DOHH2 (cell line): ENCODE measurements around the gene SPOCK1.

Source experiments
- H3F3A ChIP-seq: fragments of 200-600 bp; sonication (generic), shearing (Covaris generic); 2 replicates; pipeline ENCODE4 v1.6.0; 2016; ENCODE audit warnings: antibody characterized with exemption, mild to moderate bottlenecking; ENCODE audit not compliant: control insufficient read depth, insufficient read depth
- H3K27ac ChIP-seq: fragments of 200-600 bp; sonication (generic); 2 replicates; pipeline ENCODE4 v1.5.1; 2014; ENCODE audit warnings: low read depth, mild to moderate bottlenecking, low read length, moderate library complexity
- H3K27me3 ChIP-seq: fragments of 200-600 bp; sonication (generic); 2 replicates; pipeline ENCODE4 v1.6.1; 2014; ENCODE audit warnings: mild to moderate bottlenecking, low read length, mixed read lengths; ENCODE audit not compliant: control insufficient read depth
- H3K36me3 ChIP-seq: fragments of 200-600 bp; sonication (generic); 2 replicates; pipeline ENCODE4 v1.6.1; 2014; ENCODE audit warnings: mild to moderate bottlenecking, low read length, moderate library complexity, mixed read lengths; ENCODE audit not compliant: control insufficient read depth
- H3K4me1 ChIP-seq: fragments of 200-600 bp; sonication (generic); 2 replicates; pipeline ENCODE4 v1.6.1; 2014; ENCODE audit warnings: mild to moderate bottlenecking, low read length, mixed read lengths; ENCODE audit not compliant: control insufficient read depth
- H3K4me2 ChIP-seq: fragments of 200-600 bp; sonication (generic); 2 replicates; pipeline ENCODE4 v1.6.0; 2014; ENCODE audit warnings: mild to moderate bottlenecking, low read length, moderate library complexity
- H3K4me3 ChIP-seq: fragments of 200-600 bp; sonication (generic); 2 replicates; pipeline ENCODE4 v1.5.1; 2014; ENCODE audit warnings: mild to moderate bottlenecking, low read length, mixed read lengths
- H3K79me2 ChIP-seq: fragments of 200-600 bp; sonication (generic); 2 replicates; pipeline ENCODE4 v1.6.1; 2014; ENCODE audit warnings: mild to moderate bottlenecking, low read length, mixed read lengths; ENCODE audit not compliant: control insufficient read depth
- H3K9me2 ChIP-seq: fragments of 200-600 bp; sonication (generic); replicated peaks from 2 replicates; pipeline ENCODE4 v1.6.1; 2014; ENCODE audit warnings: mild to moderate bottlenecking, low read length, mixed read lengths; ENCODE audit not compliant: control insufficient read depth
- H3K9me3 ChIP-seq: fragments of 200-600 bp; sonication (generic); 2 replicates; pipeline ENCODE4 v1.6.1; 2014; ENCODE audit warnings: antibody characterized with exemption, low read length, mixed read lengths; ENCODE audit not compliant: control insufficient read depth, insufficient read depth
- H4K20me1 ChIP-seq: fragments of 200-600 bp; sonication (generic); 2 replicates; pipeline ENCODE4 v1.6.0; 2014; ENCODE audit warnings: low read depth, mild to moderate bottlenecking, antibody characterized with exemption, low read length, moderate library complexity; ENCODE audit not compliant: control insufficient read depth, insufficient read depth
- EZH2phosphoT487 ChIP-seq: fragments of 200-600 bp; sonication (generic); IDR thresholded peaks from 2 replicates; pipeline ENCODE4 v1.6.1; 2017; ENCODE audit warnings: borderline replicate concordance, mild to moderate bottlenecking, antibody characterized with exemption, low read length, moderate library complexity, mixed read lengths
- TF ChIP-seq, protein P1 (sequence below): fragments of 200-600 bp; sonication (generic); IDR thresholded peaks from one replicate; pipeline ENCODE4 v1.5.1; 2014; ENCODE audit warnings: antibody characterized with exemption, mild to moderate bottlenecking, low read depth, low read length; ENCODE audit not compliant: poor library complexity, severe bottlenecking

SPOCK1 gene

GRCh38 chr5:137148159-137148558 is 351.0 kb downstream of the SPOCK1 start:
- no peaks in the 10 kb centered on the region for H3K36me3 ChIP-seq
- H3K79me2 ChIP-seq: no peaks in the 10 kb centered on the region
- H3K27me3 ChIP-seq: no peaks in the 10 kb centered on the region
- peaks cover 10% of the 10 kb centered on the region for H3K4me1 ChIP-seq
- no peak overlapping the region for H3K27ac ChIP-seq
- H3K9me2 ChIP-seq: no peaks in the 10 kb centered on the region
- no peak overlapping the region for H3K4me3 ChIP-seq
- H3K4me2 ChIP-seq: peak overlapping the region; percentile 20; the same call in 1 of the 2 replicates
- H4K20me1 ChIP-seq: no peaks in the 10 kb centered on the region
- TF ChIP-seq, protein P1, sequence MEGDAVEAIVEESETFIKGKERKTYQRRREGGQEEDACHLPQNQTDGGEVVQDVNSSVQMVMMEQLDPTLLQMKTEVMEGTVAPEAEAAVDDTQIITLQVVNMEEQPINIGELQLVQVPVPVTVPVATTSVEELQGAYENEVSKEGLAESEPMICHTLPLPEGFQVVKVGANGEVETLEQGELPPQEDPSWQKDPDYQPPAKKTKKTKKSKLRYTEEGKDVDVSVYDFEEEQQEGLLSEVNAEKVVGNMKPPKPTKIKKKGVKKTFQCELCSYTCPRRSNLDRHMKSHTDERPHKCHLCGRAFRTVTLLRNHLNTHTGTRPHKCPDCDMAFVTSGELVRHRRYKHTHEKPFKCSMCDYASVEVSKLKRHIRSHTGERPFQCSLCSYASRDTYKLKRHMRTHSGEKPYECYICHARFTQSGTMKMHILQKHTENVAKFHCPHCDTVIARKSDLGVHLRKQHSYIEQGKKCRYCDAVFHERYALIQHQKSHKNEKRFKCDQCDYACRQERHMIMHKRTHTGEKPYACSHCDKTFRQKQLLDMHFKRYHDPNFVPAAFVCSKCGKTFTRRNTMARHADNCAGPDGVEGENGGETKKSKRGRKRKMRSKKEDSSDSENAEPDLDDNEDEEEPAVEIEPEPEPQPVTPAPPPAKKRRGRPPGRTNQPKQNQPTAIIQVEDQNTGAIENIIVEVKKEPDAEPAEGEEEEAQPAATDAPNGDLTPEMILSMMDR: no peak
- no peak for TF ChIP-seq EZH2phosphoT487
- H3K9me3 ChIP-seq: no peaks in the 10 kb centered on the region
- no peaks in the 10 kb centered on the region for H3F3A ChIP-seq

- H3K9me3 ChIP-seq: no peaks in the 10 kb centered on the region
- no peaks in the 10 kb centered on the region for H3K27me3 ChIP-seq
- H3K4me2 ChIP-seq: no peak overlapping the region
- H3K36me3 ChIP-seq: no peaks in the 10 kb centered on the region
- H3F3A ChIP-seq: no peaks in the 10 kb centered on the region
- no peak for TF ChIP-seq EZH2phosphoT487
- TF ChIP-seq, protein P1: no peak
- peaks cover 10% of the 10 kb centered on the region for H3K4me1 ChIP-seq
- no peaks in the 10 kb centered on the region for H4K20me1 ChIP-seq
- H3K27ac ChIP-seq: no peak overlapping the region
- no peaks in the 10 kb centered on the region for H3K9me2 ChIP-seq
- no peak overlapping the region for H3K4me3 ChIP-seq
- no peaks in the 10 kb centered on the region for H3K79me2 ChIP-seq
These were observed 351.8 kb downstream of the SPOCK1 start for GRCh38 chr5:137147346-137147745.

DNA sequence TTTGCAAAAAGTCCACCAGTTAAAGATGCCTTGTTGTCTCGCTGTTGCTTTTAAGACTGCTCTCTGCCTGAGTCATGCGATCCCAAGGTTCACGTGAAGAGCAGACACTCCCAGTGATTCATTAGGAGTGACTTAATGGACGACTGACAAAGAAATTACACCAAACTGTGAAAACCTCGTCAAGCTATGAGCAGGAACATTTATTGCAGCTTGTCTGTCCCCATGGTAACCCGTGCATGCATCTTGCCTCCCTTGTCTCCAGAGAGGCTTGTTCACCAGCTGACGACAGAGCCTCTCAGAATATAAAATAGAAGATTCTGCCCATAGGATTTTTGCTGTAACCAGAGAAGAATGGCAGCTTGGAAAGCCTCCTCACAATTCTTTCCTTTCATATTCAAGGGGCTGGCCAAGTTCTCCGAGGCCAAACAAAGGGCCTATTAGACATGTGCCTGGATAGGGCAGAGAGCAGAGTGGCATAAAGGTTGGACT is 352.7 kb downstream of the SPOCK1 start:
- Histone ChIP-seq H3K4me2 (no peak overlapping the region), H3K4me1 (peaks cover 10% of the 10 kb centered on the region), H3K9me2 (no peaks in the 10 kb centered on the region), H3K9me3 (no peaks in the 10 kb centered on the region), H3K27ac (no peak overlapping the region), H3K27me3 (no peaks in the 10 kb centered on the region), H3K36me3 (no peaks in the 10 kb centered on the region), H4K20me1 (no peaks in the 10 kb centered on the region), H3F3A (no peaks in the 10 kb centered on the region), H3K4me3 (no peak overlapping the region), H3K79me2 (no peaks in the 10 kb centered on the region)
- no peak for TF ChIP-seq EZH2phosphoT487
- TF ChIP-seq, protein P1: no peak
